ENCODE data around the gene FAN1. TPM values are rescaled to one million over a fixed set of nuclear protein-coding genes. Genes with fewer than 3 reads are reported as not detected.
"Not testable (repeated sequence)": the region's sequence is repeated elsewhere in the genome, so short reads cannot be mapped to it uniquely, and the experiment has no call there.

The FAN1 gene
- 10 to 100 TPM; 11.5 TPM for total RNA-seq

GRCh38 chr15:30903497-30904187, at the start of gene FAN1:
Gene FAN1 (plus strand): TSS chr15:30903915. CDS start chr15:30904664, 749 bp downstream.
- H3K9me3 Mint-ChIP-seq (ENCODE audit: insufficient read depth), result no peaks in the 10 kb centered on the region
- peak within 1 kb of the TSS; percentile 82 for H3K27ac Mint-ChIP-seq
- POLR2A ChIA-PET, result interaction anchor here (0.6 to 0.9 kb wide), 3 partner anchors 9 to 83 kb away, joined by 3 to 7 read pairs (median 3); no protein-coding TSS in a partner anchor

GRCh38 chr15:30859091-30859874, 44.4 kb upstream of the FAN1 start:
- no peak overlapping the region for H3K27ac Mint-ChIP-seq
- peak; percentile 57 for ATAC-seq
- POLR2A ChIA-PET, result interaction anchor here (0.8 kb wide), 1 partner anchor 73 kb away, joined by 3 read pairs; no protein-coding TSS in a partner anchor
- H3K36me3 Mint-ChIP-seq (ENCODE audit: low read depth), result no peaks in the 10 kb centered on the region
- H3K27me3 Mint-ChIP-seq (ENCODE audit: low read depth), result peaks cover 8% of the 10 kb centered on the region
- CTCF ChIA-PET, result interaction anchor here (0.7 to 3.6 kb wide), 30 partner anchors 10 to 631 kb away, joined by 3 to 44 read pairs (median 4); partner anchors contain the start of gene FAN1
- H3K4me1 Mint-ChIP-seq (ENCODE audit: low read depth), result no peaks in the 10 kb centered on the region
- no peak overlapping the region for H3K4me3 Mint-ChIP-seq
- DNase-seq, result peak; percentile 44
- peaks cover 4% of the 10 kb centered on the region for H3K9me3 Mint-ChIP-seq (ENCODE audit: insufficient read depth)

More at GRCh38 chr15:30903497-30904187, at the start of gene FAN1:
- peak; percentile 90 for ATAC-seq
- Mint-ChIP-seq H3K4me3 (peak within 1 kb of the TSS; percentile 93), H3K4me1 (ENCODE audit: low read depth) (peaks cover 23% of the 10 kb centered on the region), H3K36me3 (ENCODE audit: low read depth) (peaks cover 8% of the 10 kb centered on the region), H3K27me3 (ENCODE audit: low read depth) (peaks cover 7% of the 10 kb centered on the region)
- CTCF ChIA-PET, result interaction anchor here (0.7 to 1.9 kb wide), 8 partner anchors 9 to 228 kb away, joined by 3 to 9 read pairs (median 4); no protein-coding TSS in a partner anchor
- peak; percentile 81 for DNase-seq

GRCh38 chr15:30865257-30865656, 38.5 kb upstream of the FAN1 start:
- Mint-ChIP-seq H3K4me1 (ENCODE audit: low read depth) (no peaks in the 10 kb centered on the region), H3K4me3 (no peak overlapping the region), H3K9me3 (ENCODE audit: insufficient read depth) (no peaks in the 10 kb centered on the region), H3K27ac (no peak overlapping the region), H3K27me3 (ENCODE audit: low read depth) (peaks cover 6% of the 10 kb centered on the region), H3K36me3 (ENCODE audit: low read depth) (no peaks in the 10 kb centered on the region)
- ChIA-PET CTCF (interaction anchor here (0.6 kb wide), 1 partner anchor 264 kb away, joined by 3 read pairs; no protein-coding TSS in a partner anchor), POLR2A (no interaction called here)
- DNase-seq, result no peak
- ATAC-seq, result no peak

- H3K27me3 Mint-ChIP-seq (ENCODE audit: low read depth), result peaks cover 4% of the 10 kb centered on the region
- no peak overlapping the region for H3K4me3 Mint-ChIP-seq
- H3K4me1 Mint-ChIP-seq (ENCODE audit: low read depth), result no peaks in the 10 kb centered on the region
- ChIA-PET POLR2A (no interaction called here), CTCF (no interaction called here)
- no peaks in the 10 kb centered on the region for H3K36me3 Mint-ChIP-seq (ENCODE audit: low read depth)
- ATAC-seq, result no peak
- no peaks in the 10 kb centered on the region for H3K9me3 Mint-ChIP-seq (ENCODE audit: insufficient read depth)
- no peak overlapping the region for H3K27ac Mint-ChIP-seq
- no peak for DNase-seq
Measured at GRCh38 chr15:30870681-30871080, 33.0 kb upstream of the FAN1 start.

GRCh38 chr15:30872341-30872748, 31.4 kb upstream of the FAN1 start:
- H3K36me3 Mint-ChIP-seq (ENCODE audit: low read depth), result no peaks in the 10 kb centered on the region
- CTCF ChIA-PET, result no interaction called here

GRCh38 chr15:30877070-30877469, 26.6 kb upstream of the FAN1 start:
- ChIA-PET POLR2A (no interaction called here), CTCF (interaction anchor here (1.3 kb wide), 1 partner anchor 19 kb away, joined by 4 read pairs; no protein-coding TSS in a partner anchor)
- H3K9me3 Mint-ChIP-seq (ENCODE audit: insufficient read depth), result no peaks in the 10 kb centered on the region
- no peak overlapping the region for H3K4me3 Mint-ChIP-seq
- DNase-seq, result no peak
- ATAC-seq, result no peak
- H3K27ac Mint-ChIP-seq, result no peak overlapping the region
- H3K4me1 Mint-ChIP-seq (ENCODE audit: low read depth), result no peaks in the 10 kb centered on the region
- no peaks in the 10 kb centered on the region for H3K36me3 Mint-ChIP-seq (ENCODE audit: low read depth)
- H3K27me3 Mint-ChIP-seq (ENCODE audit: low read depth), result peaks cover 15% of the 10 kb centered on the region

More at GRCh38 chr15:30872341-30872748, 31.4 kb upstream of the FAN1 start:
- ATAC-seq, result no peak
- Mint-ChIP-seq H3K9me3 (ENCODE audit: insufficient read depth) (no peaks in the 10 kb centered on the region), H3K4me3 (no peak overlapping the region), H3K27me3 (ENCODE audit: low read depth) (peaks cover 5% of the 10 kb centered on the region), H3K4me1 (ENCODE audit: low read depth) (no peaks in the 10 kb centered on the region), H3K27ac (no peak overlapping the region)
- no peak for DNase-seq
- POLR2A ChIA-PET, result no interaction called here

- ATAC-seq, result no peak
- Mint-ChIP-seq H3K4me3 (no peak overlapping the region), H3K9me3 (ENCODE audit: insufficient read depth) (no peaks in the 10 kb centered on the region), H3K36me3 (ENCODE audit: low read depth) (no peaks in the 10 kb centered on the region), H3K27ac (no peak overlapping the region), H3K27me3 (ENCODE audit: low read depth) (peaks cover 15% of the 10 kb centered on the region), H3K4me1 (ENCODE audit: low read depth) (peaks cover 7% of the 10 kb centered on the region)
- CTCF ChIA-PET, result interaction anchor here (1.3 kb wide), 1 partner anchor 251 kb away, joined by 4 read pairs; no protein-coding TSS in a partner anchor
- POLR2A ChIA-PET, result no interaction called here
- DNase-seq, result no peak
Measured at GRCh38 chr15:30878515-30878914, 25.2 kb upstream of the FAN1 start.

GRCh38 chr15:30882849-30883433, 20.8 kb upstream of the FAN1 start:
- Mint-ChIP-seq H3K36me3 (ENCODE audit: low read depth) (no peaks in the 10 kb centered on the region), H3K9me3 (ENCODE audit: insufficient read depth) (no peaks in the 10 kb centered on the region), H3K4me3 (no peak overlapping the region), H3K27me3 (ENCODE audit: low read depth) (peaks cover 13% of the 10 kb centered on the region), H3K4me1 (ENCODE audit: low read depth) (peaks cover 7% of the 10 kb centered on the region), H3K27ac (no peak overlapping the region)
- DNase-seq (peak; percentile 59), ATAC-seq (peak; percentile 82)
- ChIA-PET CTCF (interaction anchor here (0.8 to 1.2 kb wide), 2 partner anchors 13 to 246 kb away, joined by 3 read pairs; no protein-coding TSS in a partner anchor), POLR2A (no interaction called here)

GRCh38 chr15:30883666-30884065, 20.0 kb upstream of the FAN1 start:
- POLR2A ChIA-PET; DNase-seq; H3K4me3 Mint-ChIP-seq; ATAC-seq; H3K4me1 Mint-ChIP-seq (ENCODE audit: low read depth); H3K27ac Mint-ChIP-seq; H3K9me3 Mint-ChIP-seq (ENCODE audit: insufficient read depth); H3K36me3 Mint-ChIP-seq (ENCODE audit: low read depth): not testable (repeated sequence)
- CTCF ChIA-PET, result interaction anchor here (1.2 kb wide), 1 partner anchor 12 kb away, joined by 3 read pairs; no protein-coding TSS in a partner anchor
- H3K27me3 Mint-ChIP-seq (ENCODE audit: low read depth), result peaks cover 19% of the 10 kb centered on the region

GRCh38 chr15:30885814-30886213, 17.9 kb upstream of the FAN1 start:
- CTCF ChIA-PET, result interaction anchor here (1.1 kb wide), 1 partner anchor 27 kb away, joined by 3 read pairs; no protein-coding TSS in a partner anchor
- DNase-seq, result no peak

GRCh38 chr15:30889196-30889595, 14.5 kb upstream of the FAN1 start:
- H3K36me3 Mint-ChIP-seq (ENCODE audit: low read depth), result no peaks in the 10 kb centered on the region
- no peaks in the 10 kb centered on the region for H3K9me3 Mint-ChIP-seq (ENCODE audit: insufficient read depth)
- POLR2A ChIA-PET, result no interaction called here
- no peak overlapping the region for H3K4me3 Mint-ChIP-seq
- no peak overlapping the region for H3K27ac Mint-ChIP-seq
- ATAC-seq (no peak), DNase-seq (no peak)
- no peaks in the 10 kb centered on the region for H3K4me1 Mint-ChIP-seq (ENCODE audit: low read depth)
- CTCF ChIA-PET, result no interaction called here
- peaks cover 9% of the 10 kb centered on the region for H3K27me3 Mint-ChIP-seq (ENCODE audit: low read depth)

More at GRCh38 chr15:30885814-30886213, 17.9 kb upstream of the FAN1 start:
- peaks cover 7% of the 10 kb centered on the region for H3K4me1 Mint-ChIP-seq (ENCODE audit: low read depth)
- peaks cover 9% of the 10 kb centered on the region for H3K27me3 Mint-ChIP-seq (ENCODE audit: low read depth)
- H3K4me3 Mint-ChIP-seq, result no peak overlapping the region
- H3K27ac Mint-ChIP-seq, result no peak overlapping the region
- no peaks in the 10 kb centered on the region for H3K9me3 Mint-ChIP-seq (ENCODE audit: insufficient read depth)
- POLR2A ChIA-PET, result no interaction called here
- ATAC-seq, result no peak
- no peaks in the 10 kb centered on the region for H3K36me3 Mint-ChIP-seq (ENCODE audit: low read depth)

Data from activated CD8-positive, alpha-beta T cell treated with anti-CD3 and anti-CD28 coated beads, Interleukin-2, amount 10 ng/mL, durations not matched to agents 7 days and 5 days (primary cell).